LNCaP clone FGC (cell line): Measurements from ENCODE around the gene GHDC.

Source experiments
- DNase-seq: peaks from one replicate; pipeline ENCODE4 v3.0.0-alpha.2; 2011; ENCODE audit warnings: low read depth
- H3K4me3 ChIP-seq: 2 replicates; pipeline ENCODE4 v1.5.1; 2011; ENCODE audit warnings: mild to moderate bottlenecking, low read depth, low read length, control low read depth
- TF ChIP-seq, protein P1 (sequence below): IDR thresholded peaks from 2 replicates; pipeline ENCODE4 v1.5.1; 2012; ENCODE audit warnings: mild to moderate bottlenecking; ENCODE audit not compliant: control insufficient read depth, insufficient read depth; ENCODE audit errors: extremely low read depth

The GHDC gene

DNA sequence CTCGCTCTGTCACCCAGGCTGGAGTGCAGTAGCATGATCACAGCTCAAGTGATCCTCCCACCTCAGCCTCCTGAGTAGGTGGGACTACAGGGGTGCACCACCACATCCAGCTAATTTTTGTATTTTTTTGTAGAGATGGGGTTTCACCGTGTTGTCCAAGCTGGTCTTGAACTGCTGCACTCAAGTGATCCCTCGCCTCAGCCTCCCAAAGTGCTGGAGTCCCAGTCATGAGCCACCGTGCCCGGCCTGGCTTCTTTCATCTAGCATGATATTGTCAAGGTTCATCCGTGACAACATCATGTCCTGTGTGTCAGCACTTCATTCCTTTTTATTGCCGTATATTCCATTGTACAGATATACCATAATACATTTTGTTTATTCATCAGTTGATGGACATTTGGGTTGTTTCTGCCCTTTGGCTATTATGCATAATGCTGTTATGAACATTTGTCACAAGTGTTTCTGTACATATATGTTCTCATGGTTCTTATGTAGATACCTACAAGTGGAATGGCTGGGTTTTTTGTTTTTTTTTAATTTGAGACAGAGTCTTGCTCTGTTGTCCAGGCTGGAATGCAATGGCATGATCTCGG is 3.4 kb upstream of the GHDC start:
- TF ChIP-seq, protein P1, sequence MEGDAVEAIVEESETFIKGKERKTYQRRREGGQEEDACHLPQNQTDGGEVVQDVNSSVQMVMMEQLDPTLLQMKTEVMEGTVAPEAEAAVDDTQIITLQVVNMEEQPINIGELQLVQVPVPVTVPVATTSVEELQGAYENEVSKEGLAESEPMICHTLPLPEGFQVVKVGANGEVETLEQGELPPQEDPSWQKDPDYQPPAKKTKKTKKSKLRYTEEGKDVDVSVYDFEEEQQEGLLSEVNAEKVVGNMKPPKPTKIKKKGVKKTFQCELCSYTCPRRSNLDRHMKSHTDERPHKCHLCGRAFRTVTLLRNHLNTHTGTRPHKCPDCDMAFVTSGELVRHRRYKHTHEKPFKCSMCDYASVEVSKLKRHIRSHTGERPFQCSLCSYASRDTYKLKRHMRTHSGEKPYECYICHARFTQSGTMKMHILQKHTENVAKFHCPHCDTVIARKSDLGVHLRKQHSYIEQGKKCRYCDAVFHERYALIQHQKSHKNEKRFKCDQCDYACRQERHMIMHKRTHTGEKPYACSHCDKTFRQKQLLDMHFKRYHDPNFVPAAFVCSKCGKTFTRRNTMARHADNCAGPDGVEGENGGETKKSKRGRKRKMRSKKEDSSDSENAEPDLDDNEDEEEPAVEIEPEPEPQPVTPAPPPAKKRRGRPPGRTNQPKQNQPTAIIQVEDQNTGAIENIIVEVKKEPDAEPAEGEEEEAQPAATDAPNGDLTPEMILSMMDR: no peak
- no peak for DNase-seq
- H3K4me3 ChIP-seq: no peak overlapping the region

DNA sequence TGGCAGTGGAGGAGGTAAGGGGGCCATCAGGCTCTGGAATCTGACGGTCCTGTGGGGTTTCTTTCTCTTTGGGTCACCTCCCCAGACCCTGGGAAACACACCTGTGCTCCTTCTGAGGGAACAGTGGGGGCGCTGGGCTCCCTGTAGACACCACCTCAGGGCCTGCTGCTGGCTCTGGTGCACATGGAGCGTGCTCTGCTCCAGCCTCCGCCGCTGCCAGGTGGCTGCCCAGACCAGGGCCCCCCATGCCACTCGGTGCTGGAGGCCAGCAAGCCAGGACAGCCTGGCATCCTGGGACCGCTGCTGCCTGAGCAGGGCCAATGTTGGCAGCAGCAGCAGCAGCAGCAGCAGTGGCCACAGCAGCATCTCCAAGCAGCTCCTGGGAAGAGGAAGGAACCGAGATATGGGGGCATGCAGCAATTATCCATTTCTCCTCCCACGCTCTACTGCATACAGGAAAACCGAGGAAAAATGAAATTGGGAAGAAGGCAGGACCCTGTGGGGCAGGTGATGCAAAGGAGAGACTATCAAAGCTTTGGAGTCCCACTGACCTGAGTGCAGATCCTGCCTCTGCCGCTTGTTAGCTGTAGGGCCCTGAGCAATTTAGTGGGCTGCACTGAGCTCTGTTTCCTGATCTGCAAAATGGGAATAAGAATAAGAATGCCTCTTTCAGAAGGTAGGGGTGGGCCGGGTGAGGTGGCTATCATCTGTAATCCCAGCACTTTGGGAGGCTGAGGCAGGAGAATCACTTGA is 902 bp downstream of the GHDC start:
- TF ChIP-seq, protein P1: no peak
- peak overlapping the region; percentile 66 for H3K4me3 ChIP-seq
- no peak for DNase-seq

DNA sequence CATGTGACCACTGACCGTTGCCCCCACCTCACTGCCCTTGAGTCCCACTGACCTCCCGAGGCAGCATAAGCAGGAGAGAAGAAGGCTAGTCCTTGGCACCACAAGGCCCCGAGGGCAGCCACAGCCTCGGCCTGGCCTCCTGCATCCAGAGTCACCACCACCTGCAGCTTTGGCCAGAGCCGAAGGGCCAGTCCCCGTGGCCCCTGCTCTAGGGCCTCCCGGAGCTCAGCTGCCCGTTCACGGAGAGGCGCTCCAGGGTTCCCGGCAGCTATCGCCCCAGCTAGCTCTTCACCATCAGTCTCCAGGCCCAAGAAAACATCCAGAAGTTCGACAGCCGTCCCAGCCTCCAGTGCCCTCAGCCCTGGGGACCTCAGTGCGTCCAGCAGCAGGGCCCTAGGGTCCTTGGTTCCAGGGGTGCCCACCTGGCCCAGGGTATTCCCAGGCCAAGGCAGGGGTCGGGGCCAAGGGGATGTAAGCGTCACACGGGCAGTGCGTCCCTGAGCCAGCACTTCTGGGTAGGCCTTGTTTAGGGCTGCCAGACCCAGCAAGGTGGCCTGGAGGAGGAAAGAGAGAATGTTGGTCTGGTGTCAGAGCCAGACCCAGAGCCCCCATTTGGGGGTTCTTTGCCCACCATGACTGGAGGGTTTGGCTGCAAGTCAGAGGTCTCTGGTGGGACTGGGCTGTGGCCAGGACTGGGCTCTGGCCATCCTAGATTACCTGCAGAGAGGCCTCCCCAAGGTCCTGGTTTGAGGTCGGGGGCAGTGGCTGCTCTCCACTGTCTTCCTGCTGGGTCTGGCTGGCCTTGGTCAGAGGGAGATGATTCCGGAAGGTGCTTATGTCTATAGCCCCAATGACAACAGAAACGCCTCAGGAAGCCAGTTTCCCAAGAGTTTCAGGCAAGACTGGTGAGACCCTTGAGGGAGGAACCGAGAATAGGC is 1.8 kb downstream of the GHDC start:
- TF ChIP-seq, protein P1: no peak
- H3K4me3 ChIP-seq: no peak overlapping the region
- DNase-seq: no peak

DNA sequence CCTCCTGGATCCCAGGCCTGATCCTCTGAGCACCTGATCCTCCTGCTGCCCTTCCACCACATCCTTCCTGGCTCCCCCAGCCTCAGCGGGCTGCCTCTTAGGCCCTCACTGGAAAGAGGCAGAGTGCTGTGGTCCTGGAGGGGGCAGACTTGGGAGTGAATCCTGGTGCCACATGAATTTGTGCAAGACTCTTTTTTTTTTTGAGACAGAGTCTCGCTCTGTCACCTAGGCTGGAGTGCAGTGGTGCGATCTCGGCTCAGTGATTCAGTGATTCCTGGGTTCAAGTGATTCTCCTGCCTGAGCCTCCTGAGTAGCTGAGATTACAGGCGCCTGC is 3.1 kb downstream of the GHDC start:
- DNase-seq: no peak

DNA sequence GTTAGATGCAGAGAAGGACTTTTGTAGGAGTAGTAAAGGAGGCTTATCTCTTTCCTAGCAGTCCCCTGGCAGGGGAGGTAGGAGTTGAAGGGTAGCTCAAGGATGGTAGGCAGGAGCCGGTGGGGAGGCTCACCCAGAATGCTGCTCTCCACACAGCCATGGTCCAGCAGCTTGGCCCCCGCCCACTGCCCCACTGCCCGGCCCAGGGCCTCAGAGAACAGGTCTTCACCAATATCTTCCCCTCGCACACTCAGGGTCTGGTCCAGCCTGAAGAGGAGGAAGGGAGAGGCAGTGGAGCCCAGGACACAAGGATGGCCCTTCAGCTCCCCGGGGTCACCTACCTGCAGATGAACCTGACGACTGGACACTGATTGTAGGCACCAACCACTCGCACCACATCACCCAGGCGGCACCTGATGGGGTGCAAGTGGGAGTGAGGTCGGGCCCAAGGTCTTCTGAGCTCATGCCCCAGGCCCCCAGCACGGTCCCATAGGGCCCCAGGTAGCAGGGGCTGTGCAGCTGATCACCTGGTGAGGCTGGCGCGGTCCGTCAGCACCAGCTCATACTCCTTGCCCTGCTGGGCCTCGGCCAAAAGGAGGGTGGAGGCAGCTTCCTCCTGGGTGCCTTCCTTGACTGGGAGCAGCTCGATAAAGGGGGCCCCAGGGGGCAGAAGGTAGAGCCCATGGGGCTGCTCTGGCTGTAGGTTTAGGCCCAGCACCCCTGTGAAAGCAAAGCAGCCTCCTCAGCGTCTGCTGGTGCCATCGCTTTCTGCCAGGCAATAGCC is 3.6 kb downstream of the GHDC start:
- H3K4me3 ChIP-seq: no peak overlapping the region
- DNase-seq: no peak
- TF ChIP-seq, protein P1: no peak

More for the DNA sequence above, 3.1 kb downstream of the GHDC start:
- TF ChIP-seq, protein P1: no peak
- no peak overlapping the region for H3K4me3 ChIP-seq

DNA sequence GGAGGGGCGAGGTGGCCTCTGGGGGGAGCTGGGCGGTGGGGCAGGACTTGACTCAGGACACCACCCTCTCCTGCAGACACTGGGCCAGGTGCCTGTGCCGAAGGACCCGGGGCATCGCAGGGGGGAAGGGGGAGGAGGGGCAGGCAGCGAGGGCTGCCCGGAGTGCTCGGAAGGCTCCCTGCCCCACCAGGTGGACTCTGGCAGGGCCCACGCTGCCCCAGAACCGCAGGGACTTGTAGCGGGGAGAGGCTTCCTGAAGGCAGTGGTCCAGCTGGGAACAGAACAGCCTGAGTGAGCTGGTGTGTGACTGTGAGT is 4.7 kb downstream of the GHDC start:
- TF ChIP-seq, protein P1: no peak
- no peak for DNase-seq
- no peak overlapping the region for H3K4me3 ChIP-seq
